ENCODE measurements around the gene ZYG11B.
A peak's percentile ranks its signal among the peaks of the same experiment; 100 is the strongest.
"Not testable (repeated sequence)": the region's sequence is repeated elsewhere in the genome, so short reads cannot be mapped to it uniquely, and the experiment has no call there.

ZYG11B gene

GRCh38 chr1:52683367-52683940 is 42.8 kb upstream of the ZYG11B start:
- H3K4me3 ChIP-seq (replicated peaks in 1 of 2; ENCODE audit: low read depth in 2 of 2, low read length in 2 of 2) = no peak overlapping the region
- no peak for DNase-seq (ENCODE audit: low read depth in 2 of 2)
- no peak for TF ChIP-seq CTCF (IDR thresholded peaks at IDR 0.05; ENCODE audit: low read depth, low read length)

GRCh38 chr1:52684545-52684944 is 41.7 kb upstream of the ZYG11B start:
- no peak for DNase-seq (ENCODE audit: low read depth in 2 of 2)
- no peak for TF ChIP-seq CTCF (IDR thresholded peaks at IDR 0.05; ENCODE audit: low read depth, low read length)
- H3K4me3 ChIP-seq (replicated peaks in 1 of 2; ENCODE audit: low read depth in 2 of 2, low read length in 2 of 2) = no peak overlapping the region

- not testable (repeated sequence) for H3K4me3 ChIP-seq (replicated peaks in 1 of 2; ENCODE audit: low read depth in 2 of 2, low read length in 2 of 2)
- peak; percentile 79 to 83 for DNase-seq (ENCODE audit: low read depth in 2 of 2)
- peak; percentile 71 for TF ChIP-seq CTCF (IDR thresholded peaks at IDR 0.05; ENCODE audit: low read depth, low read length)
These were observed 39.9 kb upstream of the ZYG11B start for GRCh38 chr1:52686261-52686751.

- no peak overlapping the region for H3K4me3 ChIP-seq (replicated peaks in 1 of 2; ENCODE audit: low read depth in 2 of 2, low read length in 2 of 2)
- TF ChIP-seq CTCF (IDR thresholded peaks at IDR 0.05; ENCODE audit: low read depth, low read length) = no peak
- no peak for DNase-seq (ENCODE audit: low read depth in 2 of 2)
These were observed 39.4 kb upstream of the ZYG11B start for GRCh38 chr1:52686830-52687229.

- TF ChIP-seq CTCF (IDR thresholded peaks at IDR 0.05; ENCODE audit: low read depth, low read length) = no peak
- no peak overlapping the region for H3K4me3 ChIP-seq (replicated peaks in 1 of 2; ENCODE audit: low read depth in 2 of 2, low read length in 2 of 2)
- peak in 1 of 2 donors; percentile 22 for DNase-seq (ENCODE audit: low read depth in 2 of 2)
These were observed 34.4 kb upstream of the ZYG11B start for GRCh38 chr1:52691821-52692220.

GRCh38 chr1:52692697-52693096 is 33.6 kb upstream of the ZYG11B start:
- no peak overlapping the region for H3K4me3 ChIP-seq (replicated peaks in 1 of 2; ENCODE audit: low read depth in 2 of 2, low read length in 2 of 2)
- DNase-seq (ENCODE audit: low read depth in 2 of 2) = no peak
- TF ChIP-seq CTCF (IDR thresholded peaks at IDR 0.05; ENCODE audit: low read depth, low read length) = no peak

- H3K4me3 ChIP-seq (replicated peaks in 1 of 2; ENCODE audit: low read depth in 2 of 2, low read length in 2 of 2); DNase-seq (ENCODE audit: low read depth in 2 of 2): not testable (repeated sequence)
These were observed 32.9 kb upstream of the ZYG11B start for GRCh38 chr1:52693351-52693750.

Measured in cardiac fibroblast (primary cell).